ENCODE results near the gene NEK11. TPM values are rescaled to one million over a fixed set of nuclear protein-coding genes. Genes with fewer than 3 reads are reported as not detected.
A peak's percentile ranks its signal among the peaks of the same experiment; 100 is the strongest.

The NEK11 gene
- total RNA-seq, 6 experiments from 2014 or later, result 0.25 to 1.1 (median 0.88) TPM

DNA sequence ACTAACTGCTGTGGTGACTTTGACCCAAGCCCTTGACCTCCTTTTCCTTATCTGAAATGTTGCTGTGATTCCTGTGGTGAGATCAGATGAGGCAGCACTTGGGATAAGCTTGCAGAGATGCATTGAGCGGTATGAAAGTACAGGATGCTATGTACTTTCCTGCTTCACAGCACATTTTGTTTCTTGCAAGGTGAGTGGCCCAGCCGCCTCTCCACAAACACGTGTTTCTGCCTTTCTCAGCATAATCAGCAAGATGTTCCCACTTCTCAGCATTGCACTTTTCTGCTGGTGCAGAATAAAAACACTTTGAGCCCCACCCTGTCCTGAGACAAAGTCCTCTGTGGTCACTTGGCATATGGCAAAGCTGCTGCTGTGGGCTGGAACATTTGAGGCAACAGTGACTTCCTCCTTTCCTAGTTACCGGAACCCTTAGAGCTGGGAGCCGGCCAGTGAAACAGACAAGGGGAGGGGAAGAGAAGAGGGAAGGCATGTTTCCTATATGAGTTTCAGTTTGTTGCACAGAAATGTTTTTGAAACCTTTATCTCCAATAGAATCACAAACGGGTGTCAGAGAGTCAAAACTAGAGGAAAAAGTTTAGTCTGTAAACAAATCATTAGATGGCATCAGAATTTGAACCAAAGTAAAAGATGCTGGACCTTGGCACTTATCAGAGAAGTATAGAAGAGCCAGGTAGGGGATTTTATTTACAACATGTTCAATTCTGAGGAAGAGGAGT, 359.9 kb downstream of the NEK11 start:
- TF ChIP-seq, protein P1, sequence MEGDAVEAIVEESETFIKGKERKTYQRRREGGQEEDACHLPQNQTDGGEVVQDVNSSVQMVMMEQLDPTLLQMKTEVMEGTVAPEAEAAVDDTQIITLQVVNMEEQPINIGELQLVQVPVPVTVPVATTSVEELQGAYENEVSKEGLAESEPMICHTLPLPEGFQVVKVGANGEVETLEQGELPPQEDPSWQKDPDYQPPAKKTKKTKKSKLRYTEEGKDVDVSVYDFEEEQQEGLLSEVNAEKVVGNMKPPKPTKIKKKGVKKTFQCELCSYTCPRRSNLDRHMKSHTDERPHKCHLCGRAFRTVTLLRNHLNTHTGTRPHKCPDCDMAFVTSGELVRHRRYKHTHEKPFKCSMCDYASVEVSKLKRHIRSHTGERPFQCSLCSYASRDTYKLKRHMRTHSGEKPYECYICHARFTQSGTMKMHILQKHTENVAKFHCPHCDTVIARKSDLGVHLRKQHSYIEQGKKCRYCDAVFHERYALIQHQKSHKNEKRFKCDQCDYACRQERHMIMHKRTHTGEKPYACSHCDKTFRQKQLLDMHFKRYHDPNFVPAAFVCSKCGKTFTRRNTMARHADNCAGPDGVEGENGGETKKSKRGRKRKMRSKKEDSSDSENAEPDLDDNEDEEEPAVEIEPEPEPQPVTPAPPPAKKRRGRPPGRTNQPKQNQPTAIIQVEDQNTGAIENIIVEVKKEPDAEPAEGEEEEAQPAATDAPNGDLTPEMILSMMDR (IDR thresholded peaks at IDR 0.05), result no peak
- TF ChIP-seq POLR2A (IDR thresholded peaks at IDR 0.05), result no peak
- Histone ChIP-seq H3K27ac (peak overlapping the region in 2 of 3 donors; percentile 40 to 41), H3K4me3 (no peak overlapping the region), H3K9me3 (no peaks in the 10 kb centered on the region), H3K27me3 (no peaks in the 10 kb centered on the region), H3K4me1 (peaks cover 0 to 38% (median 14%) of the 10 kb centered on the region in 4 donors), H3K36me3 (peaks cover 0 to 18% (median 0%) of the 10 kb centered on the region in 4 donors)
- intact Hi-C loops (cut with DNase I), result no loop called here
- peak; percentile 60 to 84 (median 69) for ATAC-seq
- WGBS (ENCODE audit: insufficient coverage, low coverage, low lambda C conversion rate, missing lambda C conversion rate), result 11% methylated on average over 4 of the region's 6 CpGs
- peak; percentile 72 to 79 (median 78) for DNase-seq

DNA sequence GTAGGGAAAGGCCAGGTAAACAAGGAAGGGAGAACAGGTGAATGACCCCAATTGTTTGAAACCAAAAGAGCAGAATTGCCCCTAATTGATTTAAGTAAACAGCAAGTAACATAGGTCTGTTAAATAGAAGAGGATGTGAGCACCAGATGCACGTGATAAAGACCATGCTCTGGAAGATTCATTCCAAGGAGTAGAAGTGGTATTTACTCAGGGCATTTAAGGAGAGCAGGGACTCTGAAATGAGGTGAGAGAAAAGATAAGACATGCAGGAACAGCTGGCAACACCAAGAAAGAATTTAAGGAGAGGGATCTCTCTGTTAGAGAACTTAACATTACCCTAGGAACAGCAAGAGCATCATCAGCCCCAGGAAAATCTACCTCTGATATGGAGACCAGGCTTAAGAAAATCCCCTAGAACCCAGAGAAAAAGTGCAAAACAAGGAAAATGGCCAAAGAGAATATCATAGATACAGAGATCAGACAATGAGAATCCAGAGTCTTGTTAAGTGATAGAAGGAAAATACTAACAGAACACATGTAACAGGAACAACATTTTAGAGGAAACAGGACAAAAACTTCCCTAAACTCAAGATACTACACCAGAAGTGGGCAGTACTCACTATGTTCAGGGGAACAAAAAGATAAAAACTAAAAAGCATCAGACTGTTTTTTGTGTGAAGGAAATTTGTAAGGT, 361.3 kb downstream of the NEK11 start:
- intact Hi-C loops (cut with DNase I), result no loop called here
- Histone ChIP-seq H3K36me3 (peaks cover 0 to 18% (median 0%) of the 10 kb centered on the region in 4 donors), H3K27ac (peak overlapping the region in 2 of 3 donors; percentile 17 to 40), H3K9me3 (no peaks in the 10 kb centered on the region), H3K4me1 (peaks cover 0 to 31% (median 9%) of the 10 kb centered on the region in 4 donors), H3K27me3 (no peaks in the 10 kb centered on the region), H3K4me3 (no peak overlapping the region)
- WGBS (ENCODE audit: insufficient coverage, low coverage, low lambda C conversion rate, missing lambda C conversion rate), result 44% methylated on average over 1 of the region's 1 CpG
- DNase-seq (no peak), ATAC-seq (peak in 1 of 4 donors; percentile 11)
- no peak for TF ChIP-seq POLR2A (IDR thresholded peaks at IDR 0.05)
- TF ChIP-seq, protein P1 (IDR thresholded peaks at IDR 0.05), result no peak

DNA sequence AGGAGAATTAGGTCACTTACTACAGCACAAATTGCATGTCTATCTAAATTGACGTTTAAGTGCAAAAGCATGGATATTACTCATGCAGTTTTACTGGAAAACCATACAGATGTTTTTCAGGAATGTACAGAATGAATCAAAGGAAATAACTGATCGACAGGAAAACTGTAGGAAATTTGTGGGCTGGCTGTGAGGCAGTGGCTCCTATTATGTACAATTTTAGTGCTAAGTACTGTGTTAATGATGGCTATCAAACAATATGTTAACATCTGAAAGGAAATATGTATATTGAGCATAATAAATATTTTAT, 361.8 kb downstream of the NEK11 start:
- H3K27ac ChIP-seq, result no peak overlapping the region
- no peaks in the 10 kb centered on the region for H3K27me3 ChIP-seq
- no peaks in the 10 kb centered on the region for H3K9me3 ChIP-seq
- peaks cover 0 to 26% (median 7%) of the 10 kb centered on the region in 4 donors for H3K4me1 ChIP-seq
- TF ChIP-seq POLR2A (IDR thresholded peaks at IDR 0.05), result no peak
- TF ChIP-seq, protein P1 (IDR thresholded peaks at IDR 0.05), result no peak
- H3K36me3 ChIP-seq, result peaks cover 0 to 15% (median 0%) of the 10 kb centered on the region in 4 donors
- 42% methylated on average over 2 of the region's 2 CpGs for WGBS (ENCODE audit: insufficient coverage, low coverage, low lambda C conversion rate, missing lambda C conversion rate)
- no peak overlapping the region for H3K4me3 ChIP-seq
- no peak for ATAC-seq
- no peak for DNase-seq
- intact Hi-C loops (cut with DNase I), result no loop called here

DNA sequence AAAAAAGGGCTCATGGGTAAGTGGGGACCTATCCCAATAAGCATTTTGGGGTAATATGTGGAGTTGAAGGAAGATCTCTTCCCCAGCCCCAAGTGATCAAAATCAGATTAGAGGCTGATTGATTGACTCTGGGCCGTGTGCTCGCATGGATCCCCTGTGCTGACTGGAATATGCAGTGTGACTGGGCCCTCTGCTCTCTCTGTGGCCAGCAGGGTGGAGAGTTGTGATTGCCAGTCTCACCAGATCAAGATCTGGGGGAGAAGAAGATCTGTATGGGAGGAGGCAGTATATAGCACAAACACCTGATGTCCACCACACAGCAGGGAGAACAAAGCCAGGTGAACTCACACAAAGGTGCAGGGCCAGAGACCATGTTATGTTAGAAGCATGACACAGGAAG, 363.7 kb downstream of the NEK11 start:
- TF ChIP-seq, protein P1 (IDR thresholded peaks at IDR 0.05), result no peak
- TF ChIP-seq POLR2A (IDR thresholded peaks at IDR 0.05), result no peak
- no peak overlapping the region for H3K27ac ChIP-seq
- no peak for DNase-seq
- WGBS (ENCODE audit: insufficient coverage, low coverage, low lambda C conversion rate, missing lambda C conversion rate), result no CpG with 5 or more reads among the region's 2 CpGs
- intact Hi-C loops (cut with DNase I), result no loop called here
- no peaks in the 10 kb centered on the region for H3K9me3 ChIP-seq
- H3K4me3 ChIP-seq, result no peak overlapping the region
- no peak for ATAC-seq
- H3K36me3 ChIP-seq, result peaks cover 0 to 4% (median 0%) of the 10 kb centered on the region in 4 donors
- H3K27me3 ChIP-seq, result no peaks in the 10 kb centered on the region
- peaks cover 0 to 30% (median 8%) of the 10 kb centered on the region in 4 donors for H3K4me1 ChIP-seq
